ENCODE results near the gene MSRB1. TPM values are rescaled to one million over a fixed set of nuclear protein-coding genes. Genes with fewer than 3 reads are reported as not detected.

The MSRB1 gene
- total RNA-seq, 2 donors from 2014 or later, result 20.6 to 23.5 TPM

DNA sequence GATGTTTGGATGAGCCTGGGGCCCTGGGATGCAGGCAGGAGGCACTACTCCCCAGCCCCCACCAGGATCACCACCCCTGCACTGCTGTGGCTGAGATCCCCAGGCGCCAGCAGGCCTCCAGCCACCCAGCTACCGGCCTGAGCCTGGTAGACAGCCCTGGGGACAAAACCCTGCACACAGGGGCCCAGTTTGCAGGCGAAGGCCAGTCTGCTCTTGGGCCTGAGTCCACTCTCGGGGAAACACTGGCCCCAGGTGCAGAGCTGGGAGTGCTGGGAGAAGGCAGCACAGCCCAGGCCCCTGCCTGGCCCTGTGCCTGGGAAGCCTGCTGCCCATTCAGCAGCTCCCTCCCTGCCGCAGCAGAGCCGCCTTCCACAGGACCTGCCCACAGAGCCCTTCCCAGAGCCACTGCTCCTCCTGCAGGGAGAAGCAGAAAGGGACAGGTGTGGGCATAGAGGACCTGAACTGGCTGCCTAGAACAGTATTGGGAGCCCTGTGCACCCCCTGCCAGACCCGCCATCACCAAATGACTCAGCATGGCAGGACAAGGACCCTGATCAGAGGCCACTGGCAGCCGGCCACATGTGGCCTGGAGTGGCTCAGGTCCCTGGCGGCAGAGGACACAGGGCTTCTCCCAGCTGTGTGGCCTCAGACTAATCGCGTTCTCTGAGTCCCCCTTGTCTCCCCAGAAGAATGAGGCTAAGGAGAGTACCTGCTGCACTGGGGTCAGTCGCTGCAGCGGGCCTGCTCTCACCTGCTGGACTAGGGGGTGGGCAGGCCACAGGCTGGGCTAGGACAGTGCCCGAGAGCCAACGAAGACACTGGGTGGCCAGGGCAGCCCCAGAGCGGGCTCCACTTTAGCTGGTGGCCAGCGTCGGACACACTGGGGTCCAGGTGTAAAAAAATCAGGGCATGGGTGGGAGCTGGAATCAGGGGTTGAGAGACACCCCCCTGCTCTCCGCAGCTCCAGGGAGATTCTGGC lies 10.7 kb downstream of the MSRB1 start:
- DNase-seq, result peak; percentile 86
- TF ChIP-seq, protein P1, sequence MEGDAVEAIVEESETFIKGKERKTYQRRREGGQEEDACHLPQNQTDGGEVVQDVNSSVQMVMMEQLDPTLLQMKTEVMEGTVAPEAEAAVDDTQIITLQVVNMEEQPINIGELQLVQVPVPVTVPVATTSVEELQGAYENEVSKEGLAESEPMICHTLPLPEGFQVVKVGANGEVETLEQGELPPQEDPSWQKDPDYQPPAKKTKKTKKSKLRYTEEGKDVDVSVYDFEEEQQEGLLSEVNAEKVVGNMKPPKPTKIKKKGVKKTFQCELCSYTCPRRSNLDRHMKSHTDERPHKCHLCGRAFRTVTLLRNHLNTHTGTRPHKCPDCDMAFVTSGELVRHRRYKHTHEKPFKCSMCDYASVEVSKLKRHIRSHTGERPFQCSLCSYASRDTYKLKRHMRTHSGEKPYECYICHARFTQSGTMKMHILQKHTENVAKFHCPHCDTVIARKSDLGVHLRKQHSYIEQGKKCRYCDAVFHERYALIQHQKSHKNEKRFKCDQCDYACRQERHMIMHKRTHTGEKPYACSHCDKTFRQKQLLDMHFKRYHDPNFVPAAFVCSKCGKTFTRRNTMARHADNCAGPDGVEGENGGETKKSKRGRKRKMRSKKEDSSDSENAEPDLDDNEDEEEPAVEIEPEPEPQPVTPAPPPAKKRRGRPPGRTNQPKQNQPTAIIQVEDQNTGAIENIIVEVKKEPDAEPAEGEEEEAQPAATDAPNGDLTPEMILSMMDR (conservative IDR thresholded peaks at IDR 0.05), result peak; percentile 63
- WGBS, 2 experiments (ENCODE audit: insufficient coverage in 1 of 2, insufficient read length in 1 of 2), result 84 to 93% methylated on average over 16 to 19 of the region's 19 CpGs

DNA sequence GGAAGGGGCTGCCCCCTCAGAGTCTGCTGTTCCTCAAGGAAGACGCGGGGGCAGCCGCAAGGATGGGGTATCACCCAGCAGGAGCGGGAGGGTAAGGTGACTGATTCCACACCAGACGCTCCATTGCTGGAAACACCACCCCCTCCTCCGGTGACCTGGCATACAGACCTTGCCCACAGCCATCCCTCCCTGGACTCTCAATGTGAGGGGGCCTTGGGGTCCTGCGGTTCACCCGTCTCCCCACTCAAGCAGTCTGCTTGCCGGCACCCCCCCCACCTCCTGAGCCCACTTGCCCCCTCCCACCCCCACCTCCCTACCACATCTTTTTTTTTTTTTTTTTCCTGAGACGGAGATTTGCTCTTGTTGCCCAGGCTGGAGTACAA lies 12.7 kb downstream of the MSRB1 start:
- Mint-ChIP-seq H3K36me3 (ENCODE audit: low read depth) (no peaks in the 10 kb centered on the region), H3K4me1 (peaks cover 2% of the 10 kb centered on the region), H3K9me3 (no peaks in the 10 kb centered on the region), H3K27ac (no peak overlapping the region), H3K4me3 (no peak overlapping the region), H3K27me3 (ENCODE audit: insufficient read depth) (peaks cover 36% of the 10 kb centered on the region)
- no peaks in the 10 kb centered on the region for H3K4me1 ChIP-seq (ENCODE audit: control insufficient read depth, insufficient read depth, low read length)
- no peak for DNase-seq
- H3K4me3 ChIP-seq (ENCODE audit: low read length), result no peak overlapping the region
- TF ChIP-seq, protein P1 (conservative IDR thresholded peaks at IDR 0.05), result no peak
- no peak overlapping the region for H3K27ac ChIP-seq (ENCODE audit: low read depth, low read length)
- H3K9me3 ChIP-seq (ENCODE audit: control insufficient read depth, low read length), result no peaks in the 10 kb centered on the region
- H3K9ac ChIP-seq (ENCODE audit: extremely low read depth, low read length, poor library complexity, severe bottlenecking), result no peak overlapping the region
- H3K36me3 ChIP-seq (ENCODE audit: control insufficient read depth, insufficient read depth, low read length), result no peaks in the 10 kb centered on the region
- WGBS, 2 experiments (ENCODE audit: insufficient coverage in 1 of 2, insufficient read length in 1 of 2), result 86% methylated on average over 9 of the region's 10 CpGs; no CpG with 5 or more reads in 1 of the 2 experiments
- H3K27me3 ChIP-seq (ENCODE audit: control insufficient read depth, insufficient read depth, low read length, poor library complexity, severe bottlenecking), result peaks cover 13% of the 10 kb centered on the region

More for the DNA sequence above, 10.7 kb downstream of the MSRB1 start:
- peaks cover 30% of the 10 kb centered on the region for H3K27me3 Mint-ChIP-seq (ENCODE audit: insufficient read depth)
- Histone ChIP-seq H3K4me3 (ENCODE audit: low read length) (no peak overlapping the region), H3K27me3 (ENCODE audit: control insufficient read depth, insufficient read depth, low read length, poor library complexity, severe bottlenecking) (peaks cover 13% of the 10 kb centered on the region), H3K27ac (ENCODE audit: low read depth, low read length) (no peak overlapping the region), H3K9me3 (ENCODE audit: control insufficient read depth, low read length) (no peaks in the 10 kb centered on the region), H3K36me3 (ENCODE audit: control insufficient read depth, insufficient read depth, low read length) (no peaks in the 10 kb centered on the region), H3K4me1 (ENCODE audit: control insufficient read depth, insufficient read depth, low read length) (no peaks in the 10 kb centered on the region), H3K9ac (ENCODE audit: extremely low read depth, low read length, poor library complexity, severe bottlenecking) (no peak overlapping the region)
- peaks cover 2% of the 10 kb centered on the region for H3K4me1 Mint-ChIP-seq
- no peaks in the 10 kb centered on the region for H3K9me3 Mint-ChIP-seq
- H3K4me3 Mint-ChIP-seq, result no peak overlapping the region
- H3K27ac Mint-ChIP-seq, result no peak overlapping the region
- H3K36me3 Mint-ChIP-seq (ENCODE audit: low read depth), result peaks cover 6% of the 10 kb centered on the region

DNA sequence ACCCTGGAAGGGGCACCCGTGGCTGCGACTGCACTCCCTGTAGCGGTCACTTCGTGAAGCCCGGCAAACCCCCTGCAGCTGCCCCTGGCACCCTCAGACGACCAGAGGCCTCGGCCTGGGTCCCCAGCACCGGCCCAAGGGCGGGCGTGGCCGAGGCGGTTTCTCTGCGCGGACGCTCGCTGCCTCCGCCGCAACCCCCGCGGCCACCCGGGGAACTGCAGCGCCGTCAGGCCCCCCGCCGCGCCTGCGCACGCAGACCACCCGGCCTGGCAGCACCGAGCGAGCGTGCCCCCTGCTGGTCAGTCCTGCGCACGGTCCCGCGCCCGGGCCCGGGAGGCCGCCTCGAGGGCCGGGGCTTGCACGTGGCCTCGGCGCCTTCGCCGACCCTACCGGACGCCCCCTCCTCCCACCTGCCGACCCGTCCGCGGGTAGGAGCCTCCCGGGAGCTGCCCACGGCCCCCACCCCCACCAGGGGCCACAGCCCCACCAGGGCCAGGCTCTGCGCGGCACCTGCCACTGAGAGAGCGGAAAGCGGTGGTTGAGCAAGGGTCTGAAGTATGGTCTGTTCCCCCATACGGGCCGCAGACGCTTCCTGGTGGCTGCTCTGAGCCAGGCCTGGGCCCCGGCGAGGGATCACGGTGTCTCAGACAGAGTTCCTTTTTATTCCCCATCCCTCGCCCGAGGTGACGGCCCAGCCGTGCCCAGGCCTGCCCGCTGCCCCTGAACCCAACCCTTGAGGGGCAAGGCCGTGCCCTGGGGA lies 13.2 kb downstream of the MSRB1 start:
- no peak overlapping the region for H3K27ac Mint-ChIP-seq
- H3K4me3 Mint-ChIP-seq, result peak overlapping the region; percentile 56
- DNase-seq, result peak; percentile 96
- H3K4me1 Mint-ChIP-seq, result peaks cover 2% of the 10 kb centered on the region
- Histone ChIP-seq H3K9me3 (ENCODE audit: control insufficient read depth, low read length) (no peaks in the 10 kb centered on the region), H3K4me3 (ENCODE audit: low read length) (no peak overlapping the region), H3K27me3 (ENCODE audit: control insufficient read depth, insufficient read depth, low read length, poor library complexity, severe bottlenecking) (peaks cover 18% of the 10 kb centered on the region), H3K36me3 (ENCODE audit: control insufficient read depth, insufficient read depth, low read length) (no peaks in the 10 kb centered on the region), H3K4me1 (ENCODE audit: control insufficient read depth, insufficient read depth, low read length) (no peaks in the 10 kb centered on the region), H3K9ac (ENCODE audit: extremely low read depth, low read length, poor library complexity, severe bottlenecking) (no peak overlapping the region), H3K27ac (ENCODE audit: low read depth, low read length) (no peak overlapping the region)
- TF ChIP-seq, protein P1 (conservative IDR thresholded peaks at IDR 0.05), result peak; percentile 96
- WGBS, 2 experiments (ENCODE audit: insufficient coverage in 1 of 2, insufficient read length in 1 of 2), result 17 to 25% methylated on average over 42 to 70 of the region's 70 CpGs
- H3K27me3 Mint-ChIP-seq (ENCODE audit: insufficient read depth), result peaks cover 41% of the 10 kb centered on the region
- no peaks in the 10 kb centered on the region for H3K9me3 Mint-ChIP-seq
- no peaks in the 10 kb centered on the region for H3K36me3 Mint-ChIP-seq (ENCODE audit: low read depth)

Measured in endodermal cell (in vitro differentiated cells).